ENCODE results near the gene PKNOX2. TPM values are rescaled to one million over a fixed set of nuclear protein-coding genes. Genes with fewer than 3 reads are reported as not detected.

PKNOX2 gene
- total and polyA plus RNA-seq, 9 of the 15 experiments (the other 6 are each of a cell fraction or from before 2014, with no cell fraction given) = not detected

- DNase-seq (ENCODE audit: extremely low read depth in 1 of 4, low spot score in 3 of 4) = no peak
- H3K4me2 ChIP-seq (ENCODE audit: insufficient read depth, low read length) = no peak overlapping the region
- peak overlapping the region; percentile 49 for H2AFZ ChIP-seq (ENCODE audit: low read depth, low read length)
- no peak overlapping the region for H3K9ac ChIP-seq (ENCODE audit: insufficient read depth in 1 of 2, low read depth in 2 of 2, low read length in 2 of 2)
- no peaks in the 10 kb centered on the region for H3K9me1 ChIP-seq (ENCODE audit: control insufficient read depth, insufficient read depth, low read length)
- H3K4me1 ChIP-seq (replicated peaks in 1 of 2; ENCODE audit: control insufficient read depth in 2 of 2, insufficient read depth in 2 of 2, low read length in 2 of 2) = peaks cover 22 to 28% of the 10 kb centered on the region in 2 experiments
- TF ChIP-seq PBX2 (CRISPR knock-in tag; IDR thresholded peaks at IDR 0.05; ENCODE audit: low read depth) = no peak
- TF ChIP-seq PBX2 (tag; conservative IDR thresholded peaks at IDR 0.05; ENCODE audit: low read depth) = 0 out of 2 replicates have a peak, but pooled peaks have one; percentile 10
- no peak for TF ChIP-seq E2F6 (IDR thresholded peaks at IDR 0.05; ENCODE audit: borderline replicate concordance in 1 of 2, extremely low read depth in 1 of 2, insufficient read depth in 1 of 2, insufficient read length in 1 of 2, low read depth in 1 of 2, low read length in 1 of 2, poor library complexity in 1 of 2, severe bottlenecking in 1 of 2)
- TF ChIP-seq HNRNPK (IDR thresholded peaks at IDR 0.05; ENCODE audit: low read depth, low read length, poor library complexity, severe bottlenecking) = no peak
- no peak for TF ChIP-seq RNF219 (CRISPR knock-in tag; IDR thresholded peaks at IDR 0.05)
- no peak for TF ChIP-seq ZBED1 (IDR thresholded peaks at IDR 0.05)
- no peak for TF ChIP-seq PHB2 (IDR thresholded peaks at IDR 0.05; ENCODE audit: low read depth)
- peak; percentile 55 for TF ChIP-seq MEIS2 (IDR thresholded peaks at IDR 0.05; ENCODE audit: partially characterized antibody)
- no peak for TF ChIP-seq ELF2 (CRISPR knock-in tag; IDR thresholded peaks at IDR 0.05)
- TF ChIP-seq NRF1 (conservative IDR thresholded peaks at IDR 0.05 in 1 of 2, IDR thresholded peaks at IDR 0.05 in 1 of 2) = no peak
- BruUV-seq (replicated peaks) = no TSS peak
- no peaks in the 10 kb centered on the region for H3K27me3 ChIP-seq (ENCODE audit: control insufficient read depth in 2 of 2, insufficient read depth in 2 of 2, low read length in 2 of 2)
- H3K79me2 ChIP-seq (ENCODE audit: control insufficient read depth, insufficient read depth, low read length) = no peaks in the 10 kb centered on the region
- no peak overlapping the region for H3K4me3 ChIP-seq
- H3K27ac ChIP-seq (ENCODE audit: extremely low read depth, low read depth, low read length) = no peak overlapping the region
- no peak for ATAC-seq
- CTCF ChIA-PET (ENCODE audit: low intra/inter-chr PET ratio) = no interaction called here
- H3K36me3 ChIP-seq (ENCODE audit: control insufficient read depth, insufficient read depth, low read length) = no peaks in the 10 kb centered on the region
- intact Hi-C loops (cut with micrococcal nuclease) (no loop called here), in situ Hi-C loops (cut with MboI) (no loop called here)
- FAIRE-seq = no peak
- H4K20me1 ChIP-seq (replicated peaks; ENCODE audit: control insufficient read depth, insufficient read depth, low read length) = no peaks in the 10 kb centered on the region
- WGBS (ENCODE audit: insufficient coverage, low coverage, missing lambda C conversion rate) = 52% methylated on average over 2 of the region's 2 CpGs
- H3K9me3 ChIP-seq (replicated peaks; ENCODE audit: control insufficient read depth, insufficient read depth, low read depth, low read length) = no peaks in the 10 kb centered on the region
- POLR2A ChIA-PET = no interaction called here
These were observed 285.0 kb downstream of the PKNOX2 start for GRCh38 chr11:125449565-125449964.
